Measurements from ENCODE around the gene PLPP7.
A peak's percentile ranks its signal among the peaks of the same experiment; 100 is the strongest.

PLPP7 gene

GRCh38 chr9:131303381-131304321, 14.1 kb downstream of the PLPP7 start:
- no peak for DNase-seq (ENCODE audit: low read depth in 2 of 2)

GRCh38 chr9:131304676-131305355, 15.3 kb downstream of the PLPP7 start:
- DNase-seq (ENCODE audit: low read depth in 2 of 2) = peak in 1 of 2 experiments; percentile 24

GRCh38 chr9:131306397-131307004, 17.0 kb downstream of the PLPP7 start:
- no peak for DNase-seq (ENCODE audit: low read depth in 2 of 2)

- DNase-seq (ENCODE audit: low read depth in 2 of 2) = no peak
These were observed 18.5 kb downstream of the PLPP7 start for GRCh38 chr9:131307974-131308373.

- DNase-seq (ENCODE audit: low read depth in 2 of 2) = no peak
These were observed 18.9 kb downstream of the PLPP7 start for GRCh38 chr9:131308452-131308851.

GRCh38 chr9:131308906-131309529, 19.5 kb downstream of the PLPP7 start:
- no peak for DNase-seq (ENCODE audit: low read depth in 2 of 2)

- DNase-seq (ENCODE audit: low read depth in 2 of 2) = no peak
These were observed 20.2 kb downstream of the PLPP7 start for GRCh38 chr9:131309530-131310276.

GRCh38 chr9:131310833-131311554, 21.5 kb downstream of the PLPP7 start:
- DNase-seq (ENCODE audit: low read depth in 2 of 2) = no peak

GRCh38 chr9:131312246-131312645, 22.7 kb downstream of the PLPP7 start:
- DNase-seq (ENCODE audit: low read depth in 2 of 2) = no peak

- no peak for DNase-seq (ENCODE audit: low read depth in 2 of 2)
These were observed 23.6 kb downstream of the PLPP7 start for GRCh38 chr9:131312822-131313770.

- DNase-seq (ENCODE audit: low read depth in 2 of 2) = no peak
These were observed 28.9 kb downstream of the PLPP7 start for GRCh38 chr9:131318231-131319085.

- DNase-seq (ENCODE audit: low read depth in 2 of 2) = no peak
These were observed 30.0 kb downstream of the PLPP7 start for GRCh38 chr9:131319486-131319885.

GRCh38 chr9:131320031-131320685, 30.6 kb downstream of the PLPP7 start:
- no peak for DNase-seq (ENCODE audit: low read depth in 2 of 2)

- DNase-seq (ENCODE audit: low read depth in 2 of 2) = no peak
These were observed 34.1 kb downstream of the PLPP7 start for GRCh38 chr9:131323629-131324028.

GRCh38 chr9:131324736-131325679, 35.5 kb downstream of the PLPP7 start:
- no peak for DNase-seq (ENCODE audit: low read depth in 2 of 2)

- DNase-seq (ENCODE audit: low read depth in 2 of 2) = no peak
These were observed 39.7 kb downstream of the PLPP7 start for GRCh38 chr9:131329241-131329641.
